Measurements from ENCODE around the gene MAP2K2. TPM values are rescaled to one million over a fixed set of nuclear protein-coding genes. Genes with fewer than 3 reads are reported as not detected.
"Not testable (repeated sequence)": the region's sequence is repeated elsewhere in the genome, so short reads cannot be mapped to it uniquely, and the experiment has no call there.

MAP2K2 gene
- 178 and 191 TPM in 2 replicates for total RNA-seq (2014; rRNA removed)
- polyA plus RNA-seq (2012), result 222 TPM

GRCh38 chr19:4123615-4124568 is at the start of gene MAP2K2:
Gene MAP2K2 (minus strand): TSS chr19:4124122. CDS start chr19:4123875, 247 bp downstream.
- peak; percentile 87 for DNase-seq (ENCODE audit: low read depth)

GRCh38 chr19:4172861-4173473 is 49.0 kb upstream of the MAP2K2 start:
- DNase-seq (ENCODE audit: low read depth), result peak; percentile 29

- no peak for DNase-seq (ENCODE audit: low read depth)
Measured at GRCh38 chr19:4171676-4172075, 47.8 kb upstream of the MAP2K2 start.

- no peak for DNase-seq (ENCODE audit: low read depth)
Measured at GRCh38 chr19:4164262-4164661, 40.3 kb upstream of the MAP2K2 start.

GRCh38 chr19:4161415-4162077 is 37.6 kb upstream of the MAP2K2 start:
- DNase-seq (ENCODE audit: low read depth), result no peak

GRCh38 chr19:4157971-4158370 is 34.0 kb upstream of the MAP2K2 start:
- DNase-seq (ENCODE audit: low read depth), result not testable (repeated sequence)

GRCh38 chr19:4157164-4157563 is 33.2 kb upstream of the MAP2K2 start:
- DNase-seq (ENCODE audit: low read depth), result no peak

GRCh38 chr19:4154571-4155312 is 30.8 kb upstream of the MAP2K2 start:
- no peak for DNase-seq (ENCODE audit: low read depth)

GRCh38 chr19:4152241-4152998 is 28.5 kb upstream of the MAP2K2 start:
- no peak for DNase-seq (ENCODE audit: low read depth)

- DNase-seq (ENCODE audit: low read depth), result no peak
Measured at GRCh38 chr19:4151623-4152022, 27.7 kb upstream of the MAP2K2 start.

- no peak for DNase-seq (ENCODE audit: low read depth)
Measured at GRCh38 chr19:4149518-4150288, 25.8 kb upstream of the MAP2K2 start.

- no peak for DNase-seq (ENCODE audit: low read depth)
Measured at GRCh38 chr19:4144666-4145249, 20.8 kb upstream of the MAP2K2 start.

GRCh38 chr19:4142916-4143315 is 19.0 kb upstream of the MAP2K2 start:
- DNase-seq (ENCODE audit: low read depth), result not testable (repeated sequence)

GRCh38 chr19:4140237-4140711 is 16.4 kb upstream of the MAP2K2 start:
- DNase-seq (ENCODE audit: low read depth), result peak; percentile 46

- DNase-seq (ENCODE audit: low read depth), result peak; percentile 51
Measured at GRCh38 chr19:4139614-4140236, 15.8 kb upstream of the MAP2K2 start.

GRCh38 chr19:4138445-4138844 is 14.5 kb upstream of the MAP2K2 start:
- no peak for DNase-seq (ENCODE audit: low read depth)

GRCh38 chr19:4136680-4137088 is 12.8 kb upstream of the MAP2K2 start:
- DNase-seq (ENCODE audit: low read depth), result no peak

GRCh38 chr19:4135386-4135785 is 11.5 kb upstream of the MAP2K2 start:
- not testable (repeated sequence) for DNase-seq (ENCODE audit: low read depth)

GRCh38 chr19:4134351-4134750 is 10.4 kb upstream of the MAP2K2 start:
- DNase-seq (ENCODE audit: low read depth), result no peak

Measured in LHCN-M2 (cell line).